SK-N-MC (cell line): ENCODE results near the gene CYP19A1.

Experiments used
- EZH2 ChIP-seq: fragments of 200-600 bp; sonication (generic); IDR thresholded peaks from one replicate; pipeline ENCODE4 v1.6.1; 2017; ENCODE audit warnings: antibody characterized with exemption
- FOXP2 ChIP-seq: optimal IDR thresholded peaks from 2 replicates; pipeline ENCODE3; 2011; ENCODE audit warnings: mild to moderate bottlenecking, moderate library complexity; ENCODE audit not compliant: insufficient read depth; ENCODE audit errors: extremely low read length, control extremely low read depth
- POLR2AphosphoS5 ChIP-seq: IDR thresholded peaks from 2 replicates; pipeline ENCODE4 v1.6.1; 2012; ENCODE audit warnings: mild to moderate bottlenecking, low read depth, low read length, borderline replicate concordance

- no peak for TF ChIP-seq POLR2AphosphoS5
- no peak for TF ChIP-seq EZH2
- TF ChIP-seq FOXP2, result no peak
These were observed 152.2 kb downstream of the CYP19A1 start for GRCh38 chr15:51186181-51186705.
